ENCODE data around the gene PARP1.

PARP1 gene

DNA sequence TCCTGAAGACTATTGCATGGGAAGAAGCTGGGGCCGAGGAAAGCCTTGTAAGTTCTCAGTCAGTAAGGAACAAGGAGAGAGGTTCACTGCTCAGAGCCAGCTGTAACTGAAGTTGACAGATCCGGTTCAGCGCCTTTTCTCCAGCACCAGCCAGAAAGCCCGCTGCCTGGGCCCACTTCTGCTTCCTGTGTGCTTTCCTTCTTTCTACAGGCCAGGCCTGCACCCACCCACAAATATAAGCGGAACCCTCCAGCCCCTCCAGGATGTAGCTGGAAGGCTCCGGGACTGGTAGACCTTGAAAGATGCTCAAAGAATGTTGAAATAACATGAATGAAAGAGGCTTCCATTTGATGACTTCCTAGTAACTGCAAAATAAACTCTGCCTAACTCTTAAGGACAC, 38.8 kb downstream of the PARP1 start:
- TF ChIP-seq, protein P1, sequence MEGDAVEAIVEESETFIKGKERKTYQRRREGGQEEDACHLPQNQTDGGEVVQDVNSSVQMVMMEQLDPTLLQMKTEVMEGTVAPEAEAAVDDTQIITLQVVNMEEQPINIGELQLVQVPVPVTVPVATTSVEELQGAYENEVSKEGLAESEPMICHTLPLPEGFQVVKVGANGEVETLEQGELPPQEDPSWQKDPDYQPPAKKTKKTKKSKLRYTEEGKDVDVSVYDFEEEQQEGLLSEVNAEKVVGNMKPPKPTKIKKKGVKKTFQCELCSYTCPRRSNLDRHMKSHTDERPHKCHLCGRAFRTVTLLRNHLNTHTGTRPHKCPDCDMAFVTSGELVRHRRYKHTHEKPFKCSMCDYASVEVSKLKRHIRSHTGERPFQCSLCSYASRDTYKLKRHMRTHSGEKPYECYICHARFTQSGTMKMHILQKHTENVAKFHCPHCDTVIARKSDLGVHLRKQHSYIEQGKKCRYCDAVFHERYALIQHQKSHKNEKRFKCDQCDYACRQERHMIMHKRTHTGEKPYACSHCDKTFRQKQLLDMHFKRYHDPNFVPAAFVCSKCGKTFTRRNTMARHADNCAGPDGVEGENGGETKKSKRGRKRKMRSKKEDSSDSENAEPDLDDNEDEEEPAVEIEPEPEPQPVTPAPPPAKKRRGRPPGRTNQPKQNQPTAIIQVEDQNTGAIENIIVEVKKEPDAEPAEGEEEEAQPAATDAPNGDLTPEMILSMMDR (conservative IDR thresholded peaks at IDR 0.05; ENCODE audit: low read depth, low read length): no peak
- no peak for DNase-seq (ENCODE audit: low read depth)
- no peak overlapping the region for H3K4me3 ChIP-seq (ENCODE audit: low read length)

DNA sequence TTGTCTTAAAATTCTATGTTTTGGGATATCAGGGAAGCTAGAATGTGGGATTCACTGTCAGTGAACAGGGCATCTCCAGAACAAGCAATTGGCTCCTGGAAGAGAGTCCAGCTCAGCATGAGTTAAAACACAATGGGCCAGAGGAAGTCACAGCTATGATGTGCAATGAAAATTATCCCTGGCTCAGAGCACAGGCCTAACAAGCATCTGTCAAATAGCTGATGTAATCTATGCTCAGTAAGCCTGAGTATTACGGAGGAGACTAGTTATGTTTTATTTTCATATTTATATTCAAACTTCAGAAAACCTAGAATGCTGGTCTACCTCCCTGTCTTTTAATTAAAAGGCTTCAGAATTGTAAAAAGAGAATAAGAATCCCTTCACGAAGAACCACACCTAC, 41.6 kb downstream of the PARP1 start:
- DNase-seq (ENCODE audit: low read depth): no peak
- no peak overlapping the region for H3K4me3 ChIP-seq (ENCODE audit: low read length)
- TF ChIP-seq, protein P1 (conservative IDR thresholded peaks at IDR 0.05; ENCODE audit: low read depth, low read length): no peak

DNA sequence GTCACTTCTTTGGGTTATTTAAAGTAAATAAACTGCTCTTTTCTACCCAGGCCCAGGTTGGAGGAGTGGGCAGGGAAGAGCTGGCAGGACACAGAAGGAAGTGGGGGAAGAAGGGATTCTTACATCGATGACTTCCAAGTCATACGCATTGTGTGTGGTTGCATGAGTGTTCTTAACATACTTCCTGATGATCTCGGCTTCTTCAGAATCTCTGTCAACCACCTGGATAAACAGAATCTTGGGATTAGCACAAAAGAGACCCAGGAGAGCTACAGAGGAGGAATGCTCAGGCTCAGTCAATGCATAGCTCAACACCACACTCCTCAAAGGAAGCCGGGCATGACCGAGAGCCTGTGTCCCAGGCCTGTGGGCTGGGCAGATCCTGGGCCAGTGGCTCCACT, 42.1 kb downstream of the PARP1 start:
- TF ChIP-seq, protein P1 (conservative IDR thresholded peaks at IDR 0.05; ENCODE audit: low read depth, low read length): no peak
- DNase-seq (ENCODE audit: low read depth): no peak
- no peak overlapping the region for H3K4me3 ChIP-seq (ENCODE audit: low read length)

DNA sequence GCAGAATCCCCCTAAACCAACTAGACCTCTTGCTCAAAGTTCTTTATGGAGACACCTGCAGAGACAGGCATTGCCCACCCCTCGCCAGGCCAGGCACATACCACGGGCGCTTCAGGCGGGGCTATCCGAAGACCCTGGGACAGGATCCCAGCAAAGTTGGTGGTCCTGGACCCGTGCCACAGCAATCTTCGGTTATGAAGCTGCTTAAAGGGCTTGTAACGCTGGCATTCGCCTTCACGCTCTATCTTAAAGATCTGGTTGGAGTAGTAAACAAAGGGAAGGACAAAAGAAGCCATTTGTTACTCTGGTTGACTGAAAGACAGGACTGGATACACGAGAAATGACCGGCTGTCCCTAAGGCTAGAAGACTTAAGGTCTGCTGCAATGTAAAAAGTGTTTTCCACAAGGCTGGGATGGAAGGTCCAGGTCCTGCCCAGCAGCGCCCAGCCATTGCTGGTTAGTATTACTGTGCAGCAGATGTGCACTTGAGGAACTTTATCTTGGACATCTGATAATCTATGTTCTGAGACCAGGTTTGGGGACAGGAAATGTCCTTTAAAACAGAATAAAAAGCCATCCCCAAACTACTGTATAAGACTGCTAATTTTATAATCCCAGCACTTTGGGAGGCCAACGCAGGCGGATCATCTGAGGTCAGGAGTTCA, 42.9 kb downstream of the PARP1 start:
- DNase-seq (ENCODE audit: low read depth): no peak
- TF ChIP-seq, protein P1 (conservative IDR thresholded peaks at IDR 0.05; ENCODE audit: low read depth, low read length): no peak
- H3K4me3 ChIP-seq (ENCODE audit: low read length): no peak overlapping the region

DNA sequence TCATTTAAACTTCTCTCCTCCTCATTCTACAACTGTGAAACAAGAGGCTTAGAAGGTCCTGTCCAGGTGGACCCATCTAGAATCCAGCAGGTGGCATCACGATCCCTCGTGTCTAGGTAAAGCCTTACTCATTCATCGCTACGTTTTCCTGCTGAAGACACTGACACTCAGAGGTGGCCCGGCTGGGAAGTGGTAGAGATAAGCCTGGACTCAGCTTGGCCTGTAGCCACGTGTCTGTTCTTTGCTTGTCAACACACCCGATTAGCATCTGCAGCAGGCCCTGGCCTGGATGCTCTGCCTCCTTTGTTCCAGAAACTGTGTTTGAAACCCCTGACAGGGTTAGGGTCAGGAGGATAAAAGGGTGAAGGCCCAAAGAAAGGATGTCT, 43.4 kb downstream of the PARP1 start:
- TF ChIP-seq, protein P1 (conservative IDR thresholded peaks at IDR 0.05; ENCODE audit: low read depth, low read length): no peak
- no peak overlapping the region for H3K4me3 ChIP-seq (ENCODE audit: low read length)
- no peak for DNase-seq (ENCODE audit: low read depth)

DNA sequence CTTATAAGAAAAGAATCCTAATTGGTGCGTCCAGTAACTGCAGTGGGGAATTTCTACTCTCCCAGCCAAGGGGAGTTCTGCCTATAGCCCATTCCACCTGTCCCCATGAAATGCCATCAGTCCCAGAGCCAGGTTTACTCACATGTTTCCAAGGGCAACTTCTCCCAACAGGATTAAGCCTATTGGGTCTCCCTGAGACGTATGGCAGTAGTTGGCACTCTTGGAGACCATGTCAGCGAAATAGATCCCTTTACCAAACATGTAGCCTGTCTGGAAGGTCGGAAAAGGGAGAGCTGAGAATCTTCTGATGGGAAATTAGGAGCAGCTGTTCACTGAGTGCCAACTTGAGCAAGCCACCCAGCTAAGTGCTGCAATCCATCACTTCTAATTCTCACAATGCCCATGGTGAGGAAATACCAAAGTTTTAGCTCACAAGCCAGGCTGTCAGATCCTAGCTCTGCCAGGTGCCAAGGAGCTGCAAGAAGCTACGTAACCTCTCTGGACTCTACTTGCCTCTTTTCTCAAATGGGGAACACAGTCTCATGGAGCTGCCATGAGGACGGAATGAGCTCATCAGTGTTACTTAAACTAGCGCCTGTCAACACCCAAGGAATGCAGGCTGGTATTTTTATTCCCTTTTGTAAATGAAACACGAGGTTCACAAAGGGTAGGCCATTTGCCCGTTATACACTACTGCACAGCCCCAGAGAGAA, 43.9 kb downstream of the PARP1 start:
- no peak overlapping the region for H3K4me3 ChIP-seq (ENCODE audit: low read length)
- TF ChIP-seq, protein P1 (conservative IDR thresholded peaks at IDR 0.05; ENCODE audit: low read depth, low read length): no peak
- DNase-seq (ENCODE audit: low read depth): no peak

DNA sequence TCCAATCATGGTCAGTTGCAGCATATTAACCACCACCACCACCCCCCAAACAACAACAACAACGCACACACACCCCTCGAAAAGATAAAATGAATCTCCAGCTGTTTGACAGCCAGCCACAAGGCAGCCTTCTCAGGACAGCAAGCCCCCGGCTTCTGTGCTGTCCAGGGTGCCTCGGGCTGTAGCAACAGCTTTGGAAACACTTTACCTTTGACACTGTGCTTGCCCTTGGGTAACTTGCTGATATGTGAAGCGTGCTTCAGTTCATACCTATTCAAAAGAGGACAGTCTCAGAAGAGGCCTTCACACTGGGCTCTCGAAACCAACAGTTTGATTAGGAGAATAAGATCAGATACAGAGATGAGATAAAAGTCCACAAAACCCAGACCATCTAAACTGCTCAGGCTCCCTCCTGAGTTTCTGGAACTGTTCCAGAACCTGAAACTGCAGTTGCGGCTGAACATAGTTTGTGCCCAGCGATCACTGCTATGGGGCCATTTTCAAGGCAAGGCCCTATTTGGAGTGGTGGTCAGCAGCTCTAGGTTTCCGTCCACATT, 44.9 kb downstream of the PARP1 start:
- H3K4me3 ChIP-seq (ENCODE audit: low read length): no peak overlapping the region
- DNase-seq (ENCODE audit: low read depth): no peak
- TF ChIP-seq, protein P1 (conservative IDR thresholded peaks at IDR 0.05; ENCODE audit: low read depth, low read length): no peak

Data from retinal pigment epithelial cell (primary cell).